GM12875 (cell line): ENCODE results near the gene GRIK4.
"Not testable (repeated sequence)": the region's sequence is repeated elsewhere in the genome, so short reads cannot be mapped to it uniquely, and the experiment has no call there.

Source experiments
- H3K4me3 ChIP-seq: one replicate; pipeline ENCODE4 v1.5.1; 2011; ENCODE audit warnings: low read depth, low read length, control low read depth
- CTCF ChIP-seq: IDR thresholded peaks from 2 replicates; pipeline ENCODE4 v1.5.1; 2011; ENCODE audit warnings: low read depth, mild to moderate bottlenecking, control low read depth, inconsistent platforms, low read length, moderate library complexity, borderline replicate concordance; ENCODE audit not compliant: insufficient read depth

GRIK4 gene

GRCh38 chr11:120499088-120499487 is 12.5 kb upstream of the GRIK4 start:
- no peak overlapping the region for H3K4me3 ChIP-seq
- no peak for TF ChIP-seq CTCF

DNA sequence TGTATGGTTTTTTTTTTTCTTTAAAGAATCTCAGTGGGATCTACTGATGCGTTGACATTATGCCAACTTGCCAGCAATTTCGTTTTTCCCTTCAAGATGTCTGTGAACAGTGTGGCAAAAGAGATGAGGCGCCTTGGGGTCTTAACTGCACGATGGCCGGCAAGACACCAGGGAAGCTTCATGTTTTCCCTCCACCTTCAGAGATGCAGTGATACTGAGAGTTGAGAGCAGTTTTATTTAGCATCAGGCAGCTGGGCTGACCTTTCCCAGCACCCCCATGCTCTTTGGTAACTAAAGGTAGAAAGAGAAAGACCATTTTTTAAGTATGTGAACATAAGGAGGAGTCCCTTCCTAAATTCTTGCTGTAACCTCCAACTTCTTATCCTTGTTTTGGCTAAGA is 11.7 kb upstream of the GRIK4 start:
- H3K4me3 ChIP-seq, result no peak overlapping the region
- TF ChIP-seq CTCF, result no peak

DNA sequence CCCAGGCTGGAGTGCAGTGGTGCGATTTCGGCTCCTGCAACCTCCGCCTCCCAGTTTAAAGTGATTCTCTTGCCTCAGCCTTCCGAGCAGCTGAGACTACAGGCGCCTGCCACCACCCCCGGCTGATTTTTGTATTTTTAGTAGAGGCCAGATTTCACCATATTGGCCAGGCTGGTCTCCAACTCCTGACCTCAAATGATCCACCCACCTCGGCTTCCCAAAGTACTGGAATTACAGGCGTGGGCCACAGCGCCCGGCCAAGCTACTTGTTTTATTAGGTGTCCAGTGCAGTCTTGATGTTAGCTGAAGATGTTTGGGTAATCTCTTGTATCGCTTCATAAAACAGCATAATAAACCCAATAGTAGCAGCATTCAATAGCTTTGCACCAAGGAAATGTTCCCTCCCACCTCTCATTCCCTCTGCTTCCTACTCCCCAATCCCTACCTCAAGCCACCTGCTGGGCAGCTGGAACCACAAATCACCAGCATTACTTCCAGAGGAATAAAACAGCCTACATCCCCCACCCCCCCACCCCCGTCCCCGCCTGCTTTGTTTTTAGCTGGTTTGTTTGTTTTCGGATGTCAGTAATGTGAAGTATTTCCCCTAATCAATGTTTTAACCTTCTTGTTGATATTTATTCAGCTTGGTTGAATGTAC is 11.0 kb upstream of the GRIK4 start:
- TF ChIP-seq CTCF, result no peak
- H3K4me3 ChIP-seq, result no peak overlapping the region

GRCh38 chr11:120501440-120501839 is 10.1 kb upstream of the GRIK4 start:
- no peak for TF ChIP-seq CTCF
- no peak overlapping the region for H3K4me3 ChIP-seq

- TF ChIP-seq CTCF, result no peak
- H3K4me3 ChIP-seq, result no peak overlapping the region
Measured at GRCh38 chr11:120501976-120502755, 9.4 kb upstream of the GRIK4 start.

DNA sequence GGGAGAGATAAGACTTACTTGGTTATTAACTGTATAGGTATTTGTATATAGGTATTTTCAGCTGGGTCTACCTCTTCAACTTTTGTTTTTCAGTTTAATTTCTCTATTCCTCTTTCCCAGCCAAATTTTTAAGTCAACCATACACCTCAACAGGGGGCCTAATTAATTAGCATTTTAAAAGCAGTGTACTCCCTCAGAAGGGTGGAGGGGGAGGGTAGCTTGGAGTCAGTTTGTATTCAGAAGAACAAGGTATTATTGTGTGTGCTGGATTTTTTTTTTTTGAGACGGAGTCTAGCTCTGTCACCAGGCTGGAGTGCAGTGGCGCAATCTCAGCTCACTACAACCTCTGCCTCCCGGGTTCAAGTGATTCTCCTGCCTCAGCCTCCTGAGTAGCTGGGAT is 8.0 kb upstream of the GRIK4 start:
- H3K4me3 ChIP-seq, result not testable (repeated sequence)

DNA sequence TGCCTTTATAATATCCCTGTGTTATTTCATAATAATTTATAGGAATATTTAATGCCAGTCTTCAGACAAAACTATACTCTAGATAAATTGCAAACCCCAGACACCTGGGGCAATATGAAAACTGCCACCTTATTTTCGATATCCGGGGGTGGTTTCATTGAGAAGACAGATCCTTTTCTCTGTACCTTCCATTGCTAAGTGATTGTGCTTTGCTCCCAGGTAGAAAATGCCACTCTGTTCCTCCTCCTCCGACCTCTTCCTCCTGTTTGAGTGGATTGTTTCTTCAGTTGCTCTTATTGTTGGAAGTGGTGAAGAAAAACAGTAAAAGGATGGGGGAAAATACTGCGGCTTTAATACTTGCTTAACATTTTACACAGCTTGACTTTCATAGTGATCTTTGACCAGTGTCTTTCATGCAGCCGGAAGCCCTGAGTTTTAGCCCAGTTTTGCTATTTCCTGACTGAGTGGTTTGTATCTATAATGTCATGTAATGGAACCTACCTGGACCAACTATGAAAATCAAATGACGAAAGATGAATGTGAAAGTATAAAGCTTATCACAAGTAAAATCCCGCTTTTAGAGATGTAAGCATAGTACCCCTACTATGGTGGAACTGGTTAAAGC is 5.6 kb upstream of the GRIK4 start:
- no peak for TF ChIP-seq CTCF
- H3K4me3 ChIP-seq, result no peak overlapping the region
